GM19099 (cell line): ENCODE data around the gene AOC2.

Experiments used
- POLR2A ChIP-seq: IDR thresholded peaks from 3 replicates; pipeline ENCODE4 v1.6.1; 2011; ENCODE audit warnings: low read depth; ENCODE audit not compliant: insufficient read length; ENCODE audit errors: extremely low read depth

AOC2 gene

DNA sequence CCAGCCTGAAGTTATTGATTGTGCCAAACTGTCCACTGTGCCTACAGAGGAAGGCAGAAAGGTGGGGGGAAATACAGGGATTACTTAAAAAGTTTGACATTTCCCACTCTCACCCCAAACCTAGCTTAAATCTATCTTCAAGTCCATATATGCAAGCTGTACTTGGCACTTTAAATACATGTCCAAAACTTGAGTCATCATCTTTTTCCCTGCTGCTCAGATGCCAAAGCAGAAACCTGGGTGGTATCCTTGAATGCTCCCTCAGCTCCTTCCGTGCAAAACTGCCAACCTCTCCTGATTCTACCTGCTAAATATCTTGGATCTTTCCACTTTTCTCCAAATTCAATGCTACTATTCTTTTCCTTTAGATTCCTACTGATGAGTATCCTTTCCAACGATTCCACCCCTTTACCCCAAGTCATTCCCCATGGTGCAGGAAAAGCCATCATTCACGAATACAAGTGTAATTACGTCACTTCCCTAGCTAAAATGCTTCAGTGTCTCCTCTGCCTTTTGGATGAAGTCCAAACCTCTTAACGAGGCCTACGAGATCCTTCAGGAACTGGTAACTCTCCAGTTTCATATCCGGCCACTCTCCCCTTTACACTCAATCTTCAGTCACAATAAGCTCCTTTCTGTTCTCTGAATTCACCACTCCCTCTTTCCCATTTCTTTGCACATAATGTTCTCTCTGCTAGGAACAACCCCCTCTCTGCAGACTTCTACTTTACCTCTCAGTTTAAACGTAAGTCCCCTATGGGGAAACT, 29.6 kb upstream of the AOC2 start:
- TF ChIP-seq POLR2A: no peak

- no peak for TF ChIP-seq POLR2A
These were observed 26.5 kb upstream of the AOC2 start for GRCh38 chr17:42817866-42818265.

- TF ChIP-seq POLR2A: no peak
These were observed 26.0 kb upstream of the AOC2 start for GRCh38 chr17:42818379-42818778.

GRCh38 chr17:42819939-42820535, 24.3 kb upstream of the AOC2 start:
- TF ChIP-seq POLR2A: no peak

DNA sequence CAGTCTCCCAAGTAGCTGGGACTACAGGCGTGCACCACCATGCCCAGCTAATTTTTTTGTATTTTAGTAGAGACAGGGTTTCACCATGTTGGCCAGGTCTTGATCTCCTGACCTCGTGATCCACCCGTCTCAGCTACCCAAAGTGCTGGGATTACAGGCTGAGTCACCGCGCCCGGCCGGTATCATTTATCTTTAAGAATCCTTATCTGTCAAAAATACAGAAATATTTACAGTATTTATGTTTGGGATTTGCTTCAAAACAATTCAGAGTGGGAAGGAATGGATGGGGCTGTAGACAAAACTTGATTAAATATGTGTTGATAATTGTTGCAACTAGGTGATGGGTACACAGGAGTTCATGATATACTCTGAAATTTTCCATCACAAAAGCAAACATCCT, 23.2 kb upstream of the AOC2 start:
- no peak for TF ChIP-seq POLR2A

GRCh38 chr17:42827472-42827871, 16.9 kb upstream of the AOC2 start:
- TF ChIP-seq POLR2A: no peak

DNA sequence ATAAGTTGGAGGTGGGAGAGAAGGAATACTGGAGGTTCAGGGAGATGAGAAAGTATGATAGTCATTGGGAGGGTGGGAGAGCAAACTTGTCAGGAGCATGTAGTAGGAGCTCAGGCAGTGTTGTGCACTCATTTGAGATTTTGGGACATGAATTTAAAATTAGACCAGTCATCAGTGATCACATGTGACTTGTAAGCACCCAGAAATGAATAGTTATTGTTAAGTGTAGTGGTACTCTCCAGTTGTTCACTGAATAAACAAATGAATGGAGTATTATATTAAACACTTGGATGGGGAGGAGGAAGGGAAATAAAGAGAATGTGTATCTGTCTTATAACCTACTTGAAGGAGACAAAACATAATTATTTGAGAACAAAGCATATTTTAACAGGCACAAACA, 13.4 kb upstream of the AOC2 start:
- no peak for TF ChIP-seq POLR2A

DNA sequence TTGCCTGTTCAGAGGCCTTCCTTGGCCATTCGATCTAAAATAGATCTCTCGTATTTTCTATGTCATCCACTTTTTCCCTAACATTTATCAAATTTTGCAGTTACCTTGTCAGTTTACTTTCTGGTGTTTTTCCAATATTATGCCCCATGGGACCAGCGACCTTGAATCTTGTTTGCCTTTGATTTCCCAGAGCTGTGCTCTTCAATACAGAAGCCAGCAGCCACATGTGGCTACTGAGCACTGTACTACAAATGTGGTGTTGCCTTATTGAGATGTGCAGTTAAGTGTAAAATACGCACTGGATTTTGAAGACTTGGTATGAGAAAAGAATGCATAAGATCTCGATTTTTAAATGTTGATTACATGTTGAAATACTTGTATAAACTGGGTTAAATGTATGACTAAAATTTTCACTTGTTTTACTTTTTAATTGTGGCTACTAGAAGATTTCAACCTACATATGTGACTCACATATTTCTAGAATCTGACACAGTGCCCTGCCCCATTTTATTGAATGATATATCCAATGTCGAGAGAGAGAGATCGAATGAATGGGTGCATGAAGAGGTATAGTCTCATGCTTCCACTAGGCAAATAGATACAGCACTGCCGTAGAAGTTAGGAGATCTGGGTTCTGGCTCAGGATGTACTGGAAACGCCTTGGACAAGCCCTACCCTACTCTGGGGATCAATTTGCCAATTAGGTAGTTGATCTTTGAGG, 12.0 kb upstream of the AOC2 start:
- TF ChIP-seq POLR2A: no peak

DNA sequence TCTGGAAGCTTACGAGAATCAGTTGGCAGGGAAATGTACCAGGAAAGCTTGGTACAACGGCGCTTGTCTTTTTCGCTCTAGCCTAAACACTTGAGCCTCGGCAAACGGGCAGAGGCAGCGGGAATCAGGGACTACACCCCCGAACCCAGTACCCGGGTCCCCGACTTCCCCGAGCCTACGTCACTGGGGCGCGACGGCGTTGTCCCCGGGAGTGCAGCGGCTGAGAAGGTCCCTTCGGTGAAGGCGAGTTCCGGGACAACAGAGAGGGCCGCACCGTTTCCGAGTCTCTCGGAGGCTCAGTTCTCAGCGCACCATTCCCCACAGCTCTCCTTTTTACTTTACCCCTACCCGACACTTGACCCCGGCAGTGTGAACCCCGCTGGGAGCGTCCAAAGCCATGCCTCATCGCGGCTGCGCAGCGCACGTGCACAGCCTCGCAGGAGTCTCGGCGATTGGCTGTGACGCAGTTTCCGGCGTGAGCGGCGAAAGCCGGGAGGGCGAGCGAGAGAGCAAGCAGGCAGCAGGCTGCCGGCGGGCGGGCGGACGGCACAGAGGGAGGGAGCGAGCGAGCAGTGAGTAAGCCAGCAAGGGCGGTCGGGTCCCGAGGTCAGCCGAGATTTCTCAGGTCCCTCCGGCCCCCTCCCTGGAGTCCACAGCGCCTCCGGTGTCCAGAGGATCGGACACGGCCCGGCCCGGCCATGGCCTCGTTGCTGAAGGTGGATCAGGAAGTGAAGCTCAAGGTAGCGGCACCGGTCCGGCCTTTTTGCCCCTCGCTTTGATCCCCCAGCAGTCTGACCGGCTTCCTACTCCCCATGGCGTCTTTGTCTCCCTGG, 11.2 kb upstream of the AOC2 start, which contains the start of gene PSME3:
Gene PSME3, plus strand, starts transcription at position 464 of the 833 bp plus-strand sequence. Its CDS starts 235 bp downstream, at position 699.
- TF ChIP-seq POLR2A: peak; percentile 97

DNA sequence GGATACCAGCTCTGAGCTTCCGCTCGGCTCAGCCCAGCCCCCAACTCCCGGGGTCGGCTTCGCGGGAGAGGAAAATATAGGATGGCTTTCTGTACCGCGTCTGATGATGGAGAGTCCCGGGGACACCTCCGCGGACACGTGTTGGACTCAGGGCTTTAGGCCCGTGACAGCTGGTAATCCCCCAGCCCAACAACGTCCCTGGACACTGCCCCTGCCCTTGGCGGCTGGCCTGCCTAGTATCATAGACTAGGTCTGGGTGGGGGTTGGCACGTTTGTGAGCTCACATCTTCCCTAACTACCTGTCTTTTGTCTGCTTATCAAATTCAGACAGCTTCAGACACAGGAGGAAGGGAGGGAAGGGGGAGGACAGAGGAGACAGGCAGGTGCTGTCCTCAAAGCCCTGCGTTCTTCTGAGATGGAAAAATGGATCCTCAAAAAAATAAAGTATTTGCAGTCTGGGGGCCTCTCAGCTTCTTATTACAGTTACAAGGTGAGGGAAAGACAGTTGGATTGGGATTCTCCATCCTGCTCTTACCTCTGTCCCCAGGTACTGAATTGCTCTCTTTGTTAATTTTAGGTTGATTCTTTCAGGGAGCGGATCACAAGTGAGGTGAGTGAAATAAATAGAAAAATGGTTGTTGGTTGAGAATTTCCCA, 10.5 kb upstream of the AOC2 start:
- no peak for TF ChIP-seq POLR2A

DNA sequence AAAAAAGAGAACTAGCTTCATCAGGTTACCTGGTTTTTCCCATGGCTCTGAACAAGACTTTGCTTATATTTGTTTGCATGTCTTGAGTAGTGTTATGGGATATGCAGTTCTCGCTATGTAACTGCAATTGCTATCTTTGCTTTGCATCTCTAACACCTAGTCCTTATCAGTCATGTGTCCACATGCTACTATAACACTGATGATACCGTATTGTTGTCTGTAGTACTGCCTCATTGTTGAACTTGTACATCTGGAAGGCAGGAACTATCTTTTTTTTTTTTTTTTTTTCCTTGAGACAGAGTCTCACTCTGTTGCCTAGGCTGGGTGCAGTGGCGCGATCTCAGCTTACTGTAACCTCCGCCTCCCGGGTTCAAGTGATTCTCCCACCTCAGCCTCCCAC, 8.6 kb upstream of the AOC2 start:
- no peak for TF ChIP-seq POLR2A

DNA sequence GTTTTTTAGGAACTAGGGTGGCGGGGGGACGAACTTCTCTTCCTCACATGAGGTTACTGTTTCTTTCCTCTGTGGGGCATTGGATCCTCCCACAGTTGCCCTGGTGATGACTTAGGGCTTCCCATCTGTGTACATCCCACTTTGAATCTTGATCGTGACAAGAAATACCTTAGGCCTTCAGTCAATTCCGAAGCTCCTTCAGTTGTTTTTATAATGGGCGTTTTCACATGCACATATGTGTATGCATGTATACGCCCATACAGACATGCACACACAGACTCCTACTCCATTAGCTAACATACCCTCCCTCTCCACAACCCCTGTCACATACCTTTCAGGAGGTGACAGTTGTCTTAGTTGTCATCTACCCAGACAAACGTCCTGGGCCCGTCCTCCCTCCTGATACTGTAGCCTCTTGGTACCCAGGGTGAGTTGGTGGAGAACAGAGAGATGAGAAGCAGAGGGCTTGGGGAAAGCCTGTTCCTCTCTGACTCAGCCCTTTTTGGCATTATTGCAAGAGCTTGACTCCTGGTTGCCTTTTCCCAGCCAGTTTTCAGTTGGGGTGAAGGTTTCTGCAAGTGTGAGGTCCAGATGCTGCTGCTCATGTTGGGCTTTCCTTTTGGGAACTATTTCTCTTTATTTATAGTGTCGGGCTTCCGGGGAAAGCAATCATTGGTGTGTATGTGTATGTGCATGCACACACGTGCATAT, 2.2 kb upstream of the AOC2 start:
- TF ChIP-seq POLR2A: no peak

DNA sequence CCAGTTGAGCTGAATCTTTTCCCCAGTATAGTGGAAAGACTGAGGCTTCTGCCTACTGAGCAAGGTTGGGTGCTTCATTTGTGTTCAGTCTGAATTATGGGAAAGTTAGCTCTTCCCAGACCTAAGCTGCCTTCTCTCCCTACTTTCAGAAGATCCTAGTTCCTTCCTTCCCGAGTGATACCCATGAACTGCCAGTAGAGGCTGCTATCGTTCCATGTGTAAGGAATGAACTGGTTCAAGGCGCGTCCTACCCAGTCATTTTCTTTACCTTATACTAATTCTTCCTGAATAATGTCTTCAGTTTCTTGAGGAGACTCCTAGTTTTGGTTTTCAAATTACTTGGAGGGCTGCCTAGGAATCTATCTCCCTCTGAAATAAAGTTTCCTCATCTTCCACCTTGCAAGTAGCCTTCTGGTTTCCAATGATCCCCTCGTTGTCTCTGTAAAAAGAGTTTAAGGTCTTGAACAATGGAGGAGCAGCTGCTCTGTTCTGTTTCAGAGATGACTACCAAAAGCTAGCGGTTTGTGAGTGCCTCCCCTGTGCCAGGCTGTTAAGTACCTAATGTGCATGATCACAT, 934 bp upstream of the AOC2 start:
- TF ChIP-seq POLR2A: no peak
